Aorta (tissue), 5 donors: ENCODE data around the gene OPTN. TPM values are rescaled to one million over a fixed set of nuclear protein-coding genes. Genes with fewer than 3 reads are reported as not detected.
"Not testable (repeated sequence)": the region's sequence is repeated elsewhere in the genome, so short reads cannot be mapped to it uniquely, and the experiment has no call there.

Experiments
- ATAC-seq: fragments of 200-7000 bp; cut with Tn5 transposase; one replicate; pipeline ENCODE4 v1.9.1; 2022; ENCODE audit warnings: moderate library complexity; ENCODE audit not compliant: low FRiP score
- DNase-seq, 2 donors: peaks; one replicate each; pipeline ENCODE4 v3.0.0-alpha.2; 2020
- H3K27ac ChIP-seq, 2 donors: one replicate each; pipeline ENCODE4 v1.5.1; 2013; ENCODE audit warnings: low read length in 2 of 2, mild to moderate bottlenecking in 2 of 2, moderate library complexity in 2 of 2, control low read depth in 1 of 2, inconsistent platforms in 1 of 2, low read depth in 1 of 2
- H3K27me3 ChIP-seq, 2 donors: one replicate each; pipeline ENCODE4 v1.6.1; 2013; ENCODE audit warnings: control low read depth in 1 of 2, low read length in 1 of 2, mild to moderate bottlenecking in 1 of 2, moderate library complexity in 1 of 2; ENCODE audit not compliant: insufficient read depth in 2 of 2, control insufficient read depth in 1 of 2
- H3K36me3 ChIP-seq, 2 donors: one replicate each; pipeline ENCODE4 v1.6.1; 2013; ENCODE audit warnings: control low read depth in 1 of 2, low read length in 1 of 2, mild to moderate bottlenecking in 1 of 2; ENCODE audit not compliant: insufficient read depth in 2 of 2, control insufficient read depth in 1 of 2
- H3K4me1 ChIP-seq, 2 donors: one replicate each; pipeline ENCODE4 v1.6.1; 2013; ENCODE audit warnings: low read length in 2 of 2, control low read depth in 1 of 2, mild to moderate bottlenecking in 1 of 2, moderate library complexity in 1 of 2; ENCODE audit not compliant: insufficient read depth in 2 of 2, control insufficient read depth in 1 of 2
- H3K4me3 ChIP-seq, 2 donors: one replicate each; pipeline ENCODE4 v1.5.1; 2013; ENCODE audit warnings: low read length in 2 of 2, control low read depth in 1 of 2, mild to moderate bottlenecking in 1 of 2
- H3K9me3 ChIP-seq: one replicate; pipeline ENCODE4 v1.6.1; 2013; ENCODE audit warnings: mild to moderate bottlenecking, low read length; ENCODE audit not compliant: control insufficient read depth
- WGBS, 2 donors: extraction: QIAGEN DNeasy Blood & Tissue Kit; methylation state at CpG; one replicate each; pipeline ENCODE4 v1.1.7; 2013; 5-methylcytosine and 5-hydroxymethylcytosine counted together
- intact Hi-C, 2 donors: fragments of 100-400 bp; cut with DNase I; formaldehyde crosslinking; loops; one replicate each; pipeline versions ENCODE4 v1.14.2 to v1.15.0; 2022
- long read RNA-seq, 2 donors: library from polyadenylated mRNA; unstranded; transcript quantifications; one replicate each; pipeline ENCODE4 v2.0.0, GENCODE V29; 2020 to 2021
- polyA plus RNA-seq, 2 donors: library from polyadenylated mRNA; stranded (reverse); fragments of 200-250 nt; gene quantifications; one replicate each; pipeline ENCODE4 v1.2.3, GENCODE V29; 2013
- total RNA-seq, 2 donors: library from RNA; stranded (reverse); fragmentation: NEBNext Ultra II Directional; extraction: Animal tissue kit (Norgen Biotek cat#: 25700); gene quantifications; one replicate each; pipeline ENCODE4 v1.2.1, GENCODE V29; 2021
- donor health status: healthy with polysubstance abuse.
- donor health status: Bipolar disorder and iron deficiency.
- donor health status: DM: no; HTN: no; CAD: no.
- donor health status: DM: no; HTN: no; CAD: no.
- donor health status: DM: yes; HTN: yes; CAD: no.

OPTN gene
- 100 to 1,000 TPM in 1 of 2 donors, 10 to 100 TPM in 1; 87.4 to 107 TPM for total RNA-seq
- polyA plus RNA-seq, result 100 to 1,000 TPM in 1 of 2 donors, 10 to 100 TPM in 1; 92.0 to 115 TPM
- long read RNA-seq, donor 1, transcript OPTN-202 (15 exons, 3,400 nt), result minor isoform, 21 of 702 reads
- long read RNA-seq, donor 1, transcript OPTN-205 (14 exons, 3,321 nt), result major isoform, 322 of 702 reads
- long read RNA-seq, donor 1, partial matches to known transcripts, result 150 of 702 reads
- long read RNA-seq, donor 1, other reads (novel, unspliced or antisense), result 202 of 702 reads
- long read RNA-seq, donor 2, transcript OPTN-202 (15 exons, 3,400 nt), result minor isoform, 6 of 113 reads
- long read RNA-seq, donor 2, transcript OPTN-205 (14 exons, 3,321 nt), result major isoform, 56 of 113 reads
- long read RNA-seq, donor 2, partial matches to known transcripts, result 15 of 113 reads
- long read RNA-seq, donor 2, other reads (novel, unspliced or antisense), result 34 of 113 reads

DNA sequence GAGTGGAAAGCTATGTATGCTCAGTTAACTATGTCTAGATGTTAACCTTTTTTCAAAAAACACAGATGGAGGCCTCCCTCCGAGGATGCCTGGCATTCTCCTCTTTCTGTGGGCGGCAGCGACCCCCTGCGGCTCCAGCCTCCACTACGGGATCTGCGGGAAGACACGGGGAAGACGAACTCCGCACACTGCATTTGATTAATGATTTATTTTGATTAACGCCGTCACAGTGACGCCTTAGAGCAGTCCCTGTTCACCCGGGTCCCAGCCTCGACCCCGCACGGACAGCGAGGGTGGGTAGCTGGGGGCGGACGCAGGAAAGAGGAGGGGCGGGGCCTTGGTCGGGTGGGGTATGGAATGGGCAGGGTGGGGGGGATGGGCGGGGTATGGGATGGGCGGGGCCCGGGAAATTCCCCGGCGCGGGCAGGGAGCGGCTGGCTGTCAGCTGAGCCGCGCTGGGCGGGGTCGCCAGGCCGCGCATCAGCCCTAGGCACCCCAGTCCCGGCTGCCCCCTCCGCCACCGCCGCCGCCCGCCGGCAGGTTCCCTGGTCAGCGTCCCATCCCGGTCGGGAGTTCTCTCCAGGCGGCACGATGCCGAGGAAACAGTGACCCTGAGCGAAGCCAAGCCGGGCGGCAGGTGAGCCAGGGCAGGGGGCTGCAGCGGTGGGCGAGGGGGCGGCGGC lies at the start of gene OPTN:
TSS of gene OPTN (plus strand) at position 498 of the 683 bp plus-strand sequence. CDS start 8,960 bp downstream, outside the sequence.
- peak; percentile 84 to 93 for DNase-seq
- H3K36me3 ChIP-seq, result no peaks in the 10 kb centered on the region
- peak within 1 kb of the TSS; percentile 3 to 95 for H3K27ac ChIP-seq
- no peaks in the 10 kb centered on the region for H3K27me3 ChIP-seq
- peak; percentile 91 for ATAC-seq
- intact Hi-C loops, result no loop called here
- H3K4me1 ChIP-seq, result peaks cover 0 to 3% of the 10 kb centered on the region in 2 donors
- H3K9me3 ChIP-seq, result no peaks in the 10 kb centered on the region
- peak within 1 kb of the TSS; percentile 61 to 99 for H3K4me3 ChIP-seq
- 0 to 1% methylated on average over 32 to 54 of the region's 54 CpGs for WGBS, 2 donors

- DNase-seq, result no peak
- H3K27me3 ChIP-seq, result no peaks in the 10 kb centered on the region
- no peaks in the 10 kb centered on the region for H3K4me1 ChIP-seq
- H3K36me3 ChIP-seq, result no peaks in the 10 kb centered on the region
- no peak overlapping the region for H3K27ac ChIP-seq
- ATAC-seq, result no peak
- WGBS, 2 donors, result 88% methylated on average over 7 of the region's 7 CpGs
- intact Hi-C loops, result loop anchor here in 1 of 2 donors (5.0 kb wide), 1 partner anchor 44 kb away; no protein-coding TSS in a partner anchor
- no peaks in the 10 kb centered on the region for H3K9me3 ChIP-seq
- no peak overlapping the region for H3K4me3 ChIP-seq
These were observed 48.8 kb upstream of the OPTN start for GRCh38 chr10:13051126-13051694.

- H3K4me3 ChIP-seq, H3K36me3 ChIP-seq, H3K9me3 ChIP-seq, H3K27me3 ChIP-seq, H3K27ac ChIP-seq, DNase-seq, ATAC-seq, H3K4me1 ChIP-seq: not testable (repeated sequence)
- 3 to 14% methylated on average over 1 of the region's 1 CpG for WGBS, 2 donors
- intact Hi-C loops, result loop anchor here in 1 of 2 donors (5.0 kb wide), 1 partner anchor 46 kb away; no protein-coding TSS in a partner anchor
These were observed 46.8 kb upstream of the OPTN start for GRCh38 chr10:13053208-13053607.

DNA sequence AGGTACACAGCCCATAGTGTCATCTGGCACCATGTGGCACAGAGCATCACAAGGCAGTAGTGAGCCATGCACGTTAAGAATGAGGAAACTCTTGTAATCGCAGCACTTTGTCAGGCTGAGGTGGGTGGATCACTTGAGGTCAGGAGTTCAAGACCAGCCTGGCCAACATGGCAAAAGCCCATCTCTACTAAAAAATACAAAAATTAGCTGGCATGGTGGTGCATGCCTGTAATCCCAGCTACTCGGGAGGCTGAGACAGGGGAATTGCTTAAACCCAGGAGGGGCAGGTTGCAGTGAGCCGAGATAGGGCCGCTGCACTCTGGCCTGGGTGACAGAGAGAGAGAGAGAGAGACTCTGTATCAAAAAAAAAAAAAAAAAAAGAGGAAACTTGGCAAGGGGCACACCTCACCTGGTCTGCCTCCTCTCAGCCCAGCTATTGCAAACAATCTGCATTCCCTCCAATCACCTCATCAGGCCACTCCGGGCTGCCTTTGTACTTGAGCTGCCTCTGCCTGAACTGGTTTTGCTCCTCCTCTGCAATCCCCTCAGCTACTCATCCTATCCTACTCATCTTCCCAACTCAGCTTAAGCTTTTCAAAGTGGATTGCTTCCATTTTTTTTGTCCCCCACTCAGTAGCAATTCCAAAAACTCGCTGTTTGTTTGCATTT lies 46.0 kb upstream of the OPTN start:
- intact Hi-C loops, result loop anchor here in 1 of 2 donors (5.0 kb wide), 1 partner anchor 47 kb away; no protein-coding TSS in a partner anchor
- Histone ChIP-seq H3K4me3 (no peak overlapping the region), H3K27ac (no peak overlapping the region), H3K9me3 (no peaks in the 10 kb centered on the region), H3K36me3 (no peaks in the 10 kb centered on the region), H3K4me1 (no peaks in the 10 kb centered on the region), H3K27me3 (no peaks in the 10 kb centered on the region)
- WGBS, 2 donors, result 92 to 93% methylated on average over 7 of the region's 7 CpGs
- ATAC-seq (no peak), DNase-seq (no peak)

GRCh38 chr10:13054844-13055243 lies 45.1 kb upstream of the OPTN start:
- Histone ChIP-seq H3K4me1 (no peaks in the 10 kb centered on the region), H3K27ac (no peak overlapping the region), H3K4me3 (no peak overlapping the region), H3K27me3 (no peaks in the 10 kb centered on the region), H3K36me3 (no peaks in the 10 kb centered on the region), H3K9me3 (no peaks in the 10 kb centered on the region)
- DNase-seq, result no peak
- intact Hi-C loops, result loop anchor here in 1 of 2 donors (5.0 kb wide), 3 partner anchors 48 to 338 kb away; no protein-coding TSS in a partner anchor
- 69 to 84% methylated on average over 4 of the region's 4 CpGs for WGBS, 2 donors
- no peak for ATAC-seq

GRCh38 chr10:13056456-13057077 lies 43.4 kb upstream of the OPTN start:
- intact Hi-C loops, result loop anchor here in 1 of 2 donors (5.0 kb wide), 2 partner anchors 274 to 339 kb away; no protein-coding TSS in a partner anchor

GRCh38 chr10:13062803-13063202 lies 37.2 kb upstream of the OPTN start:
- H3K9me3 ChIP-seq, result no peaks in the 10 kb centered on the region
- H3K36me3 ChIP-seq, result no peaks in the 10 kb centered on the region
- no peak overlapping the region for H3K27ac ChIP-seq
- no peaks in the 10 kb centered on the region for H3K4me1 ChIP-seq
- DNase-seq (no peak), ATAC-seq (no peak)
- no peak overlapping the region for H3K4me3 ChIP-seq
- 79 to 86% methylated on average over 5 of the region's 5 CpGs for WGBS, 2 donors
- intact Hi-C loops, result no loop called here
- no peaks in the 10 kb centered on the region for H3K27me3 ChIP-seq

More at GRCh38 chr10:13056456-13057077, 43.4 kb upstream of the OPTN start:
- no peaks in the 10 kb centered on the region for H3K4me1 ChIP-seq
- DNase-seq, result no peak
- H3K27ac ChIP-seq, result no peak overlapping the region
- no peaks in the 10 kb centered on the region for H3K27me3 ChIP-seq
- 76% methylated on average over 7 of the region's 7 CpGs for WGBS, 2 donors
- H3K4me3 ChIP-seq, result no peak overlapping the region
- H3K36me3 ChIP-seq, result no peaks in the 10 kb centered on the region
- H3K9me3 ChIP-seq, result no peaks in the 10 kb centered on the region
- no peak for ATAC-seq

DNA sequence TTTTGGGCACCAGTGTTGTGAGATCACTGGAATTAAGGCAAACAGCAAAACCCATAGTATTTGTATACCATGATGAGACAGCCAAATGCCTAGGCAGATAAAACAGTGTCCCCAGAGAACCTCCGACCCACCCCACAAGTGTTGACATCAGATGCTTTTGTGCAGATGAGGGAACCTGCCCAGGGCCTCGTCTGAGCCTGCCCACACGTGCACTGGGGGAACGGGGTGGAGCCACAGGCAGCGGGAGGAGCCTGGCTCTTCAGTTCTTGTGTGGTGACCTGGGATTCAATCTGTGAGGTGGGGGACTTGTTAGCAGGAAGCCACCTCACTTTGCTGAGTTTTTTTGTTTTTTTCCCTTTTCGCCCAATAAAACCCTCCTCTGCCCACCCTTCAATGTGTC lies 33.4 kb upstream of the OPTN start:
- H3K4me3 ChIP-seq, result no peak overlapping the region
- no peaks in the 10 kb centered on the region for H3K27me3 ChIP-seq
- WGBS, 2 donors, result 71 to 73% methylated on average over 6 of the region's 6 CpGs
- H3K36me3 ChIP-seq, result no peaks in the 10 kb centered on the region
- intact Hi-C loops, result no loop called here
- H3K4me1 ChIP-seq, result no peaks in the 10 kb centered on the region
- no peak for DNase-seq
- ATAC-seq, result no peak
- no peaks in the 10 kb centered on the region for H3K9me3 ChIP-seq
- H3K27ac ChIP-seq, result no peak overlapping the region
